NAMALWA (cell line): ENCODE measurements around the gene SLC35B1.

Experiments
- DNase-seq: peaks from one replicate; pipeline ENCODE4 v3.0.0-alpha.2; 2015; ENCODE audit warnings: low spot score

Gene SLC35B1

GRCh38 chr17:49707608-49708514 is at the start of gene SLC35B1:
Gene SLC35B1 (minus strand): TSS chr17:49707964. CDS start chr17:49707833, 131 bp downstream.
- DNase-seq, result peak; percentile 99

- no peak for DNase-seq
Measured at GRCh38 chr17:49757151-49757777, 49.5 kb upstream of the SLC35B1 start.

GRCh38 chr17:49756323-49757150 is 48.8 kb upstream of the SLC35B1 start:
- DNase-seq, result no peak

- DNase-seq, result no peak
Measured at GRCh38 chr17:49755663-49756283, 48.0 kb upstream of the SLC35B1 start.

- DNase-seq, result no peak
Measured at GRCh38 chr17:49753959-49754391, 46.2 kb upstream of the SLC35B1 start.

GRCh38 chr17:49752508-49752907 is 44.7 kb upstream of the SLC35B1 start:
- no peak for DNase-seq

GRCh38 chr17:49749730-49750129 is 42.0 kb upstream of the SLC35B1 start:
- no peak for DNase-seq

GRCh38 chr17:49748791-49749190 is 41.0 kb upstream of the SLC35B1 start:
- peak; percentile 80 for DNase-seq

GRCh38 chr17:49748223-49748622 is 40.5 kb upstream of the SLC35B1 start:
- no peak for DNase-seq

- no peak for DNase-seq
Measured at GRCh38 chr17:49747632-49748031, 39.9 kb upstream of the SLC35B1 start.

GRCh38 chr17:49746791-49747490 is 39.2 kb upstream of the SLC35B1 start:
- DNase-seq, result peak; percentile 73

- DNase-seq, result no peak
Measured at GRCh38 chr17:49745175-49746139, 37.7 kb upstream of the SLC35B1 start.

- DNase-seq, result peak; percentile 54
Measured at GRCh38 chr17:49742166-49742638, 34.4 kb upstream of the SLC35B1 start.

GRCh38 chr17:49741692-49742076 is 33.9 kb upstream of the SLC35B1 start:
- DNase-seq, result no peak

GRCh38 chr17:49741009-49741691 is 33.4 kb upstream of the SLC35B1 start:
- DNase-seq, result peak; percentile 75

GRCh38 chr17:49739641-49740271 is 32.0 kb upstream of the SLC35B1 start:
- peak; percentile 98 for DNase-seq

- DNase-seq, result no peak
Measured at GRCh38 chr17:49738456-49739163, 30.8 kb upstream of the SLC35B1 start.
